ENCODE data around the gene ZDHHC1.

Gene ZDHHC1

DNA sequence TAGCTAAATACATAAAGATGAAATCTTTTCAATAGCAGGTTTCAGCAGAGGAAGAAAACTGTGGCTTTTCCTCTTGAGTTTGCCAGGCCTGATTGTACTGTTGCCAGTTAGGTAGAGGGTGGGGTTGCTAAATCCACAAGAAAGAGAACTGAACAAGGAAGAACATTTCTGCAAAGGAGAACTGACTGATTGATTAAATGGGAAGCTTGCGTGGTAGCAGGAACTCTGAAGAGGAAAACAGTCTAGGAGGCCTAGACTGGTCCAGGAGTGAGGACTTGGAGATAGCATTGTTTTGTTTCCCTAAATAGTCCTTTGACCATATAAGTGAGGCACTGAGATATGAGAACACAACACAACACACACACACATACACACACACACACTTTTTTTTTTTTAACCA lies 70.9 kb downstream of the ZDHHC1 start:
- Mint-ChIP-seq H3K36me3 (ENCODE audit: low read depth) (no peaks in the 10 kb centered on the region), H3K27ac (no peak overlapping the region), H3K4me3 (no peak overlapping the region), H3K27me3 (ENCODE audit: low read depth) (no peaks in the 10 kb centered on the region), H3K4me1 (peaks cover 6% of the 10 kb centered on the region), H3K9me3 (no peaks in the 10 kb centered on the region)
- TF ChIP-seq, protein P1, sequence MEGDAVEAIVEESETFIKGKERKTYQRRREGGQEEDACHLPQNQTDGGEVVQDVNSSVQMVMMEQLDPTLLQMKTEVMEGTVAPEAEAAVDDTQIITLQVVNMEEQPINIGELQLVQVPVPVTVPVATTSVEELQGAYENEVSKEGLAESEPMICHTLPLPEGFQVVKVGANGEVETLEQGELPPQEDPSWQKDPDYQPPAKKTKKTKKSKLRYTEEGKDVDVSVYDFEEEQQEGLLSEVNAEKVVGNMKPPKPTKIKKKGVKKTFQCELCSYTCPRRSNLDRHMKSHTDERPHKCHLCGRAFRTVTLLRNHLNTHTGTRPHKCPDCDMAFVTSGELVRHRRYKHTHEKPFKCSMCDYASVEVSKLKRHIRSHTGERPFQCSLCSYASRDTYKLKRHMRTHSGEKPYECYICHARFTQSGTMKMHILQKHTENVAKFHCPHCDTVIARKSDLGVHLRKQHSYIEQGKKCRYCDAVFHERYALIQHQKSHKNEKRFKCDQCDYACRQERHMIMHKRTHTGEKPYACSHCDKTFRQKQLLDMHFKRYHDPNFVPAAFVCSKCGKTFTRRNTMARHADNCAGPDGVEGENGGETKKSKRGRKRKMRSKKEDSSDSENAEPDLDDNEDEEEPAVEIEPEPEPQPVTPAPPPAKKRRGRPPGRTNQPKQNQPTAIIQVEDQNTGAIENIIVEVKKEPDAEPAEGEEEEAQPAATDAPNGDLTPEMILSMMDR (IDR thresholded peaks at IDR 0.05; ENCODE audit: unreplicated experiment in 3 of 3): no peak
